ENCODE measurements around the gene SPRED2. TPM values are rescaled to one million over a fixed set of nuclear protein-coding genes. Genes with fewer than 3 reads are reported as not detected.
"Not testable (repeated sequence)": the region's sequence is repeated elsewhere in the genome, so short reads cannot be mapped to it uniquely, and the experiment has no call there.

Gene SPRED2
- total RNA-seq, 2 donors from 2014 or later: 21.9 to 22.3 TPM

DNA sequence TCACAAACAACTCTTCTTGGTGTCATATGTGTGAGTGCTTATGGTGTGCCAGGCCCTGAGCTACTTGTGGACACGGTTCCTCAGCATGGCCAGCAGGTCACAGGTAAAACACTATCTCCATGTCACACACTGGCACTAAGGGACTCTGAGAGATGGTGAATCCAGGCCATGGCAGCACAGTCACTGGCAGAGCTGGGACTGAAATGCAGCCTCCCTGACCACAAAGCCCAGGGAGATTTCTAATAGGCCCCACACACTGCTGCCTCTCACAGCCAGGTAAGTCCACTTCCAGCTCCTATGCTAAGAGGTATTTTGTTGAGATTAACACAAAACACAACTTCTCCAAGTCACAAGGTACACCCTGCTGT is 112.7 kb downstream of the SPRED2 start:
- no peaks in the 10 kb centered on the region for H3K36me3 ChIP-seq
- no peaks in the 10 kb centered on the region for H3K9me3 ChIP-seq
- TF ChIP-seq, protein P1, sequence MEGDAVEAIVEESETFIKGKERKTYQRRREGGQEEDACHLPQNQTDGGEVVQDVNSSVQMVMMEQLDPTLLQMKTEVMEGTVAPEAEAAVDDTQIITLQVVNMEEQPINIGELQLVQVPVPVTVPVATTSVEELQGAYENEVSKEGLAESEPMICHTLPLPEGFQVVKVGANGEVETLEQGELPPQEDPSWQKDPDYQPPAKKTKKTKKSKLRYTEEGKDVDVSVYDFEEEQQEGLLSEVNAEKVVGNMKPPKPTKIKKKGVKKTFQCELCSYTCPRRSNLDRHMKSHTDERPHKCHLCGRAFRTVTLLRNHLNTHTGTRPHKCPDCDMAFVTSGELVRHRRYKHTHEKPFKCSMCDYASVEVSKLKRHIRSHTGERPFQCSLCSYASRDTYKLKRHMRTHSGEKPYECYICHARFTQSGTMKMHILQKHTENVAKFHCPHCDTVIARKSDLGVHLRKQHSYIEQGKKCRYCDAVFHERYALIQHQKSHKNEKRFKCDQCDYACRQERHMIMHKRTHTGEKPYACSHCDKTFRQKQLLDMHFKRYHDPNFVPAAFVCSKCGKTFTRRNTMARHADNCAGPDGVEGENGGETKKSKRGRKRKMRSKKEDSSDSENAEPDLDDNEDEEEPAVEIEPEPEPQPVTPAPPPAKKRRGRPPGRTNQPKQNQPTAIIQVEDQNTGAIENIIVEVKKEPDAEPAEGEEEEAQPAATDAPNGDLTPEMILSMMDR (IDR thresholded peaks at IDR 0.05): no peak
- no peaks in the 10 kb centered on the region for H3K27me3 ChIP-seq (replicated peaks; ENCODE audit: insufficient read depth)
- H3K4me3 ChIP-seq: no peak overlapping the region
- ATAC-seq (ENCODE audit: insufficient number of reproducible peaks, low FRiP score, low read depth): no peak
- no peak for DNase-seq (ENCODE audit: low spot score)
- H3K27ac ChIP-seq: peak overlapping the region in 1 of 2 donors; percentile 40
- H3K4me1 ChIP-seq (ENCODE audit: control insufficient read depth in 1 of 2, low read depth in 2 of 2): peaks cover 11 to 17% of the 10 kb centered on the region in 2 donors

DNA sequence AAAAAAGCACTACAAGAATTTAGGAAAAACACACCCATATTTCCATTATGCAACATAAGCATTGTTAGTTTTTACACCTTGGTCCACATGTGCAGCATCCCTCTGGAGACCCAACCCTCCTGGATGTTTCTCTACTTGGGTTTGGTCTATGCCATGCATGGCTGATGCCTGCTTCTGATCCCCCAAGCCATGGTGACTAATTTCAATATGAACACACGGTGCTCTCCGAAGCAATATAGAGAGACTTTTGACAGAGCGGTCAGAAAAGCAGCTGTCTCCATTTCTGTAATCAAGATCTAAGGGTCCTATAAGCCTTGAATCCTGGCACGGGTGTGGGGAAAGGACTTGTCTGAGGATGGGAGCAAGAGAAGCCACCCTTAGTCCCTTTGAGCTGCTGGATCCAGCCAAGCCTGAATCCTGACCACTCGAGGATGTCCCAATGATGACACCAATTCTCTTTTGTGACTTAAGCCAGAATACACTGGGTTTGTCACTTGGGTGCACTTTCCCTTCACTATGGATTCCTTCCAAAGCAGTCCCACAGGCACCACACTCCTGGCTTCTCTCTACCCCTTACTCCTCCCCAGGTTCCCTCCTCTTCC is 113.2 kb downstream of the SPRED2 start:
- Histone ChIP-seq H3K9me3 (no peaks in the 10 kb centered on the region), H3K27me3 (replicated peaks; ENCODE audit: insufficient read depth) (no peaks in the 10 kb centered on the region), H3K27ac (peak overlapping the region in 1 of 2 donors; percentile 40), H3K4me1 (ENCODE audit: control insufficient read depth in 1 of 2, low read depth in 2 of 2) (peaks cover 11 to 17% of the 10 kb centered on the region in 2 donors), H3K4me3 (no peak overlapping the region), H3K36me3 (no peaks in the 10 kb centered on the region)
- TF ChIP-seq, protein P1 (IDR thresholded peaks at IDR 0.05): no peak
- no peak for ATAC-seq (ENCODE audit: insufficient number of reproducible peaks, low FRiP score, low read depth)
- DNase-seq (ENCODE audit: low spot score): no peak

DNA sequence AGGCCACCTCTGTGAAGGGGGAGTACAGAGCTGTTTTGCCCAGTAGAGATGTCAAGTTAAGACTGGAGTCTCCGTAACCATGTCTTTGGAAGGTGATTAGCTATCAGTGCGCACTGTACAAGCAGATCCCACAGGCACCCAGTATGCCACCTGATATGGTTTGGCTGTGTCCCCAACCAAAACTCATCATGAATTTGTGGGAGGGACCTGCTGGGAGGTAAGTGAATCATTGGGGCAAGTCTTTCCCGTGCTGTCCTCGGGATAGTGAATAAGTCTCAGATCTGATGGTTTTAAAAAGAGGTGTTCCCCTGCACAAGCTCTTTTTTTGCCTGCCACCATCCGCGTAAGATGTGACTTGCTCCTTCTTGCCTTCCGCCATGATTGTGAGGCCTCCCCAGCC is 114.6 kb downstream of the SPRED2 start:
- TF ChIP-seq, protein P1 (IDR thresholded peaks at IDR 0.05): no peak
- H3K4me3 ChIP-seq: no peak overlapping the region
- no peak overlapping the region for H3K27ac ChIP-seq
- H3K9me3 ChIP-seq: no peaks in the 10 kb centered on the region
- H3K36me3 ChIP-seq: peaks cover 12% of the 10 kb centered on the region
- no peak for DNase-seq (ENCODE audit: low spot score)
- no peaks in the 10 kb centered on the region for H3K27me3 ChIP-seq (replicated peaks; ENCODE audit: insufficient read depth)
- no peak for ATAC-seq (ENCODE audit: insufficient number of reproducible peaks, low FRiP score, low read depth)
- peaks cover 11 to 17% of the 10 kb centered on the region in 2 donors for H3K4me1 ChIP-seq (ENCODE audit: control insufficient read depth in 1 of 2, low read depth in 2 of 2)

DNA sequence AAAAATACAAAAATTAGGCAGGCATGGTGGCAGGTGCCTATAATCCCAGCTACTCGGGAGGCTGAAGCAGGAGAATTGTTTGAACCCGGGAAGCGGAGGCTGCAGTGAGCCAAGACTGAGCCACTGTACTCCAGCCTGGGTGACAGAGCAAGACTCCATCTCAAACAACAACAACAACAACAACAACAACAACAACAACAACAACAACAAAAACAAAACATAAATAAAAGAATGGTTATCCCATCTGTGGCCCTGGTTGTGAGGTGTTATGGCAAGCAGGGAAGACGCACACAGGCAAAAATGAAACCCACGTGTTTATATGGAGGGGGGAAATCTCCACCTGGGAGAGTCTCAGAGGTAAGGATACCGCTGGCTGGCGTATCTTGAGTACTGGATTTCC is 115.0 kb downstream of the SPRED2 start:
- H3K9me3 ChIP-seq; H3K27me3 ChIP-seq (replicated peaks; ENCODE audit: insufficient read depth); H3K4me3 ChIP-seq; DNase-seq (ENCODE audit: low spot score); ATAC-seq (ENCODE audit: insufficient number of reproducible peaks, low FRiP score, low read depth): not testable (repeated sequence)
- H3K4me1 ChIP-seq (ENCODE audit: control insufficient read depth in 1 of 2, low read depth in 2 of 2): peaks cover 11 to 17% of the 10 kb centered on the region in 2 donors
- H3K36me3 ChIP-seq: peaks cover 14% of the 10 kb centered on the region
- H3K27ac ChIP-seq: peak overlapping the region in 1 of 2 donors; percentile 91

DNA sequence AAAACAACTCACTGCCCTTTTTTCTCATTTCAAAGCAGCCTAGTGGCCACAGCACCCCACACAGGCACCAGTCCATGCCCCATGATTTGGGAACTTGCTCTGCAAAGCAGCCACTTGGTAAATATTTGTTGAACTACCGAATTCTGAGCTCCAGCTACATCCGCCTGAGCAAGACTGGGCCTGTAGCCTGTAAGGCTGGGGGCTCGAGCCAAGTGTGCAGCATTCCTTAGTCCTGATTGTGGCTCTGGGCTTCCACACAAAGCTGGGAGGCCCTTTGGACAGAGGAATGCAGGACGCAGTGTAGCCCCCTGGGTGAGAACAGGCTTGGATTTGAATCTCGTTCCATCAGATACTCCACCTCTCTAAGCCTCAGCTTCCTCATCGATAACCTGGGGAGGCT is 116.3 kb downstream of the SPRED2 start:
- ATAC-seq (ENCODE audit: insufficient number of reproducible peaks, low FRiP score, low read depth) (peak; percentile 47), DNase-seq (ENCODE audit: low spot score) (peak; percentile 46)
- H3K36me3 ChIP-seq: peaks cover 20% of the 10 kb centered on the region
- H3K4me1 ChIP-seq (ENCODE audit: control insufficient read depth in 1 of 2, low read depth in 2 of 2): peaks cover 11 to 17% of the 10 kb centered on the region in 2 donors
- H3K9me3 ChIP-seq: no peaks in the 10 kb centered on the region
- H3K4me3 ChIP-seq: no peak overlapping the region
- H3K27me3 ChIP-seq (replicated peaks; ENCODE audit: insufficient read depth): no peaks in the 10 kb centered on the region
- peak overlapping the region; percentile 78 to 91 for H3K27ac ChIP-seq
- TF ChIP-seq, protein P1 (IDR thresholded peaks at IDR 0.05): no peak
